OCI-LY7 (cell line): Measurements from ENCODE around the gene ZC3HAV1L. TPM values are rescaled to one million over a fixed set of nuclear protein-coding genes. Genes with fewer than 3 reads are reported as not detected.
"Not testable (repeated sequence)": the region's sequence is repeated elsewhere in the genome, so short reads cannot be mapped to it uniquely, and the experiment has no call there.

Source experiments
- BruUV-seq: library from RNA; stranded (reverse); fragments of 400-500 nt; replicated peaks from 2 replicates; lab custom pipeline; 2021; lab: Mats Ljungman, UMichigan
- CTCF ChIA-PET: fragments of 300-600 bp; sonication (Branson Sonifier 250); formaldehyde crosslinking; loops from one replicate; lab custom pipeline; 2022; ENCODE audit warnings: antibody characterized with exemption; ENCODE audit not compliant: unreplicated experiment; lab: Charles Lee
- POLR2A ChIA-PET: fragments of 300-600 bp; sonication (Branson Sonifier 250); formaldehyde crosslinking; loops from one replicate; lab custom pipeline; 2022; ENCODE audit warnings: antibody characterized with exemption; lab: Charles Lee
- DNase-seq: peaks from one replicate; pipeline ENCODE4 v3.0.0-alpha.2; 2015; ENCODE audit warnings: low spot score
- H2AFZ ChIP-seq: fragments of 200-600 bp; sonication (generic), shearing (Covaris generic); 2 replicates; pipeline ENCODE4 v1.6.1; 2014; ENCODE audit warnings: mild to moderate bottlenecking, antibody characterized with exemption, low read length, moderate library complexity
- H3K27ac ChIP-seq: fragments of 200-600 bp; sonication (generic); 2 replicates; pipeline ENCODE4 v1.5.1; 2014; ENCODE audit warnings: mixed run types, low read depth, mild to moderate bottlenecking, moderate library complexity, low read length, inconsistent platforms; ENCODE audit not compliant: poor library complexity, severe bottlenecking
- H3K36me3 ChIP-seq: fragments of 200-600 bp; sonication (generic); 2 replicates; pipeline ENCODE4 v1.6.1; 2014; ENCODE audit warnings: mild to moderate bottlenecking, antibody characterized with exemption, low read length, moderate library complexity, mixed read lengths; ENCODE audit not compliant: insufficient read depth
- H3K4me1 ChIP-seq: fragments of 200-600 bp; sonication (generic); 2 replicates; pipeline ENCODE4 v1.5.1; 2014; ENCODE audit warnings: mild to moderate bottlenecking, low read length; ENCODE audit not compliant: insufficient read depth, poor library complexity, severe bottlenecking
- H3K4me2 ChIP-seq: fragments of 200-600 bp; sonication (generic); 2 replicates; pipeline ENCODE4 v1.6.1; 2014; ENCODE audit warnings: mild to moderate bottlenecking, low read length
- H3K4me3 ChIP-seq: fragments of 200-600 bp; sonication (generic); 2 replicates; pipeline ENCODE4 v1.5.1; 2014; ENCODE audit warnings: mild to moderate bottlenecking, low read depth, low read length; ENCODE audit not compliant: poor library complexity, severe bottlenecking
- H3K79me2 ChIP-seq: fragments of 200-600 bp; sonication (generic); 2 replicates; pipeline ENCODE4 v1.6.1; 2016; ENCODE audit warnings: low read depth, mild to moderate bottlenecking, low read length, moderate library complexity, mixed read lengths; ENCODE audit not compliant: insufficient read depth
- H3K9me2 ChIP-seq: fragments of 200-600 bp; sonication (generic); 2 replicates; pipeline ENCODE4 v1.6.1; 2016; ENCODE audit warnings: mild to moderate bottlenecking, low read length, mixed read lengths; ENCODE audit not compliant: insufficient read depth
- H3K9me3 ChIP-seq: fragments of 200-600 bp; sonication (generic); 2 replicates; pipeline ENCODE4 v1.6.1; 2014; ENCODE audit warnings: mild to moderate bottlenecking, mixed run types, low read length, mixed read lengths
- H4K20me1 ChIP-seq: fragments of 200-600 bp; sonication (generic); 2 replicates; pipeline ENCODE4 v1.6.1; 2014; ENCODE audit warnings: mild to moderate bottlenecking, antibody characterized with exemption, low read length, moderate library complexity, mixed read lengths; ENCODE audit not compliant: insufficient read depth
- CTCF ChIP-seq: fragments of 200-600 bp; sonication (generic); conservative IDR thresholded peaks from 2 replicates; pipeline ENCODE4 v1.5.1; 2014; ENCODE audit warnings: mild to moderate bottlenecking, antibody characterized with exemption, low read length, moderate library complexity, mixed read lengths
- EZH2phosphoT487 ChIP-seq: fragments of 200-600 bp; sonication (generic); IDR thresholded peaks from 2 replicates; pipeline ENCODE4 v1.6.1; 2018; ENCODE audit warnings: low read depth, borderline replicate concordance, mild to moderate bottlenecking, mixed run types, antibody characterized with exemption, low read length, moderate library complexity, mixed read lengths
- intact Hi-C: fragments of 100-400 bp; cut with micrococcal nuclease; formaldehyde crosslinking; loops from one replicate; pipeline ENCODE4 v1.10.0; 2022; ENCODE audit not compliant: unreplicated experiment
- total RNA-seq, 2 experiments: library from RNA; depleted of rRNA in 1 of 2; stranded (reverse); fragments of >200 nt in 1 of 2; shearing (Covaris generic) in 1 of 2; gene quantifications; 2 replicates each; pipeline ENCODE4 v1.2.3, GENCODE V29; 2014 to 2022

The ZC3HAV1L gene
- total RNA-seq, 2 experiments from 2014 or later = not detected

- Histone ChIP-seq H3K9me2 (no peaks in the 10 kb centered on the region), H3K4me2 (no peak overlapping the region), H3K79me2 (no peaks in the 10 kb centered on the region), H3K4me3 (no peak overlapping the region), H3K4me1 (no peaks in the 10 kb centered on the region), H2AFZ (no peak overlapping the region), H3K9me3 (no peaks in the 10 kb centered on the region), H3K27ac (no peak overlapping the region), H4K20me1 (no peaks in the 10 kb centered on the region), H3K36me3 (no peaks in the 10 kb centered on the region)
- no TSS peak for BruUV-seq
- POLR2A ChIA-PET = interaction anchor here (0.7 to 1.3 kb wide), 2 partner anchors 20 to 307 kb away, joined by 3 to 6 read pairs; no protein-coding TSS in a partner anchor
- intact Hi-C loops = no loop called here
- CTCF ChIA-PET = no interaction called here
- no peak for DNase-seq
- TF ChIP-seq CTCF (no peak), EZH2phosphoT487 (no peak)
These were observed 9.3 kb downstream of the ZC3HAV1L start for GRCh38 chr7:139026551-139026950.

DNA sequence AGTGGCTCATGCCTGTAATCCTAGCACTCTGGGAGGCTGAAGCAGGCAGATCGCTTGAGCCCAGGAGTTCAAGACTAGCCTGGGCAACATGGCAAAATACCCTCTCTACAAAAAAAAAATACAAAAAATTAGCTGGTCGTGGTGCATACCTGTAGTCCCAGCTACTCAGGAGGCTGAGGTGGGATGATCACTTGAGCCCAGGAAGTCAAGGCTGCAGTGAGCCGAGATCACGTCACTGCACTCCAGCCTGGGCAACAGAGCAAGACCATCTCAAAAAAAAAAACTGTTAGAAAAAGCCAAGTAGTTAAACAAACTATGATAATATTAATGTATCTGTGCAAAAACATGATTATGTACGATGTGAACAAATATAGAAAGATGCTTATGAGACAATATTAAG, 10.0 kb downstream of the ZC3HAV1L start:
- intact Hi-C loops, H3K9me2 ChIP-seq, BruUV-seq, H3K79me2 ChIP-seq, H3K9me3 ChIP-seq, H3K4me1 ChIP-seq, H4K20me1 ChIP-seq, H3K27ac ChIP-seq, DNase-seq, H3K4me3 ChIP-seq, CTCF ChIA-PET, H3K4me2 ChIP-seq, H3K36me3 ChIP-seq, H2AFZ ChIP-seq: not testable (repeated sequence)
- POLR2A ChIA-PET = interaction anchor here (1.3 kb wide), 1 partner anchor 20 kb away, joined by 3 read pairs; no protein-coding TSS in a partner anchor

DNA sequence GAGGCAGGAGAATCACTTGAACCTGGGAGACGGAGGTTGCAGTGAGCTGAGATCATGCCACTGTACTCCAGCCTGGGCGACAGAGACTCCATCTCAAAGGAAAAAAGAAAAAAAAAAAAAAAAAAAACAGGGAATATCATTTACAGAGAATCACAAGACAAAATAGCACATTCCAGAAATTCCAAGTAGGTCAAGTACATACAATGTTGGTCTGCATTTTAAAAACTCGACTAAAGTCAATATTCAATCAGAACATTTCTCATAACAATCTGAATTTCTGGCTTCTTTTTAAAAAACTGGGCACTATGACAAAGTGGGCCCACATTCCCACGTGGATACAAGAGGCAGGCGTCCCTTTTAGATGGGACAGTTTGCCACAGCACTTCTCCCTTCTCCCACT, 12.8 kb downstream of the ZC3HAV1L start:
- no peak for DNase-seq
- no peak overlapping the region for H2AFZ ChIP-seq
- no peak overlapping the region for H3K4me2 ChIP-seq
- no peaks in the 10 kb centered on the region for H3K4me1 ChIP-seq
- H3K9me2 ChIP-seq = no peaks in the 10 kb centered on the region
- no peaks in the 10 kb centered on the region for H3K36me3 ChIP-seq
- no peaks in the 10 kb centered on the region for H3K9me3 ChIP-seq
- POLR2A ChIA-PET = interaction anchor here (0.7 kb wide), 1 partner anchor 10 kb away, joined by 5 read pairs; no protein-coding TSS in a partner anchor
- CTCF ChIA-PET = no interaction called here
- no peaks in the 10 kb centered on the region for H3K79me2 ChIP-seq
- BruUV-seq = no TSS peak
- H3K4me3 ChIP-seq = no peak overlapping the region
- intact Hi-C loops = no loop called here
- TF ChIP-seq CTCF (no peak), EZH2phosphoT487 (no peak)
- no peak overlapping the region for H3K27ac ChIP-seq
- H4K20me1 ChIP-seq = no peaks in the 10 kb centered on the region
